Limb (tissue), 2 donors: ENCODE results near the gene PNLIPRP2.

Experiments
- DNase-seq, 2 donors: peaks; one replicate each; pipeline ENCODE4 v3.0.0-alpha.2; 2016; ENCODE audit errors: extremely low spot score in 2 of 2

The PNLIPRP2 gene

GRCh38 chr10:116612107-116612769 lies 8.5 kb upstream of the PNLIPRP2 start:
- no peak for DNase-seq

GRCh38 chr10:116613471-116613870 lies 7.3 kb upstream of the PNLIPRP2 start:
- DNase-seq: no peak

- DNase-seq: no peak
These were observed 6.0 kb upstream of the PNLIPRP2 start for GRCh38 chr10:116614796-116615195.

- DNase-seq: no peak
These were observed 5.5 kb upstream of the PNLIPRP2 start for GRCh38 chr10:116615199-116615776.

- no peak for DNase-seq
These were observed 723 bp downstream of the PNLIPRP2 start for GRCh38 chr10:116621476-116621875.

GRCh38 chr10:116621934-116622655 lies 1.3 kb downstream of the PNLIPRP2 start:
- DNase-seq: no peak

GRCh38 chr10:116625845-116626244 lies 5.1 kb downstream of the PNLIPRP2 start:
- DNase-seq: no peak

GRCh38 chr10:116626815-116627214 lies 6.1 kb downstream of the PNLIPRP2 start:
- no peak for DNase-seq

GRCh38 chr10:116627386-116627933 lies 6.7 kb downstream of the PNLIPRP2 start:
- peak; percentile 10 to 67 for DNase-seq

GRCh38 chr10:116629340-116629739 lies 8.6 kb downstream of the PNLIPRP2 start:
- DNase-seq: no peak

GRCh38 chr10:116630020-116630419 lies 9.3 kb downstream of the PNLIPRP2 start:
- DNase-seq: no peak

- DNase-seq: no peak
These were observed 11.1 kb downstream of the PNLIPRP2 start for GRCh38 chr10:116631871-116632295.

GRCh38 chr10:116632596-116633215 lies 12.0 kb downstream of the PNLIPRP2 start:
- no peak for DNase-seq

- DNase-seq: no peak
These were observed 12.5 kb downstream of the PNLIPRP2 start for GRCh38 chr10:116633216-116633600.

- DNase-seq: no peak
These were observed 13.6 kb downstream of the PNLIPRP2 start for GRCh38 chr10:116634126-116634975.

- DNase-seq: no peak
These were observed 15.6 kb downstream of the PNLIPRP2 start for GRCh38 chr10:116636385-116636784.

- DNase-seq: no peak
These were observed 16.2 kb downstream of the PNLIPRP2 start for GRCh38 chr10:116636976-116637375.

- no peak for DNase-seq
These were observed 17.1 kb downstream of the PNLIPRP2 start for GRCh38 chr10:116637830-116638229.

GRCh38 chr10:116646502-116646901 lies 25.7 kb downstream of the PNLIPRP2 start:
- no peak for DNase-seq

GRCh38 chr10:116648903-116649302 lies 28.1 kb downstream of the PNLIPRP2 start:
- DNase-seq: no peak

GRCh38 chr10:116653885-116654284 lies 33.1 kb downstream of the PNLIPRP2 start:
- DNase-seq: no peak
